HCT116 (cell line): ENCODE results near the gene RBL1. TPM values are rescaled to one million over a fixed set of nuclear protein-coding genes. Genes with fewer than 3 reads are reported as not detected.
"Not testable (repeated sequence)": the region's sequence is repeated elsewhere in the genome, so short reads cannot be mapped to it uniquely, and the experiment has no call there.

Source experiments
- ATAC-seq: fragments of 200-7000 bp; cut with Tn5 transposase; 2 replicates; pipeline ENCODE4 v1.9.1; 2020; ENCODE audit warnings: mild to moderate bottlenecking, moderate library complexity
- BruUV-seq: library from RNA; stranded (reverse); fragments of 400-500 nt; replicated peaks from 2 replicates; lab custom pipeline; 2021; lab: Mats Ljungman, UMichigan
- CTCF ChIA-PET: fragments of 300-600 bp; sonication (Branson Sonifier 250); formaldehyde crosslinking; loops from one replicate; lab custom pipeline; 2021; ENCODE audit warnings: antibody characterized with exemption; lab: Charles Lee
- POLR2A ChIA-PET: fragments of 300-600, 350-600 bp; sonication (Branson Sonifier 250); formaldehyde crosslinking; loops from one replicate; lab custom pipeline; 2021; ENCODE audit warnings: antibody characterized with exemption; lab: Charles Lee
- RAD21 ChIA-PET, 2 experiments: fragments of 300-600 bp; sonication (Branson Sonifier 250); formaldehyde crosslinking; loops; one replicate each; lab custom pipeline; 2023; ENCODE audit warnings: low total read pairs in 2 of 2; ENCODE audit not compliant: uncharacterized antibody in 2 of 2, unreplicated experiment in 2 of 2, low non-redundant PET in 1 of 2; lab: Charles Lee
- DNase-seq: peaks from one replicate; pipeline ENCODE4 v3.0.0-alpha.2; 2010; ENCODE audit warnings: low read depth, low spot score
- H2AFZ ChIP-seq: fragments of 200-600 bp; shearing (Covaris generic), sonication (generic); 2 replicates; pipeline ENCODE4 v1.6.1; 2017; ENCODE audit warnings: low read depth, mixed run types, mixed read lengths, antibody characterized with exemption, low read length; ENCODE audit not compliant: poor library complexity, severe bottlenecking
- H3K27ac ChIP-seq: 2 replicates; pipeline ENCODE4 v1.5.1; 2012; ENCODE audit warnings: low read depth, low read length
- H3K27me3 ChIP-seq: fragments of 200-600 bp; sonication (generic); 2 replicates; pipeline ENCODE4 v1.6.1; 2016; ENCODE audit warnings: mixed run types, low read length, mixed read lengths; ENCODE audit not compliant: insufficient read depth
- H3K36me3 ChIP-seq, 2 experiments: fragments of 200-500 bp in 1 of 2; fragments of 200-600 bp in 1 of 2; sonication (Bioruptor generic) in 1 of 2; sonication (generic) in 1 of 2; 2 replicates each; pipeline versions ENCODE4 v1.5.1 to v1.6.1; 2014 to 2016; ENCODE audit warnings: low read length in 2 of 2, inconsistent platforms in 1 of 2, mixed read lengths in 1 of 2, mixed run types in 1 of 2; ENCODE audit not compliant: insufficient read depth in 2 of 2, control insufficient read depth in 1 of 2
- H3K4me1 ChIP-seq, 2 experiments: fragments of 200-600 bp in 1 of 2; sonication (generic) in 1 of 2; 2 replicates each; pipeline versions ENCODE4 v1.5.1 to v1.6.1; 2012 to 2017; ENCODE audit warnings: low read length in 2 of 2, inconsistent platforms in 1 of 2, mild to moderate bottlenecking in 1 of 2, mixed read lengths in 1 of 2, mixed run types in 1 of 2, moderate library complexity in 1 of 2; ENCODE audit not compliant: insufficient read depth in 2 of 2, control insufficient read depth in 1 of 2
- H3K4me2 ChIP-seq: fragments of 200-600 bp; sonication (generic); 2 replicates; pipeline ENCODE4 v1.6.1; 2017; ENCODE audit warnings: mixed run types, low read length, mixed read lengths
- H3K4me3 ChIP-seq, 2 experiments: fragments of 200-600 bp in 1 of 2; sonication (generic) in 1 of 2; replicated peaks in 1 of 2; 2 replicates each; pipeline ENCODE4 v1.5.1; 2011 to 2016; ENCODE audit warnings: low read length in 2 of 2, control low read depth in 1 of 2, low read depth in 1 of 2, mild to moderate bottlenecking in 1 of 2, mixed read lengths in 1 of 2, mixed run types in 1 of 2
- H3K79me2 ChIP-seq: fragments of 200-600 bp; sonication (generic); 2 replicates; pipeline ENCODE4 v1.6.1; 2017; ENCODE audit warnings: mild to moderate bottlenecking, mixed run types, low read length, moderate library complexity, mixed read lengths; ENCODE audit not compliant: insufficient read depth
- H3K9ac ChIP-seq: fragments of 200-600 bp; sonication (generic); 2 replicates; pipeline ENCODE4 v1.6.1; 2016; ENCODE audit warnings: low read length, mixed read lengths
- H3K9me2 ChIP-seq: fragments of 200-600 bp; sonication (generic), shearing (Covaris generic); 2 replicates; pipeline ENCODE4 v1.6.1; 2017; ENCODE audit warnings: mixed run types, mild to moderate bottlenecking, moderate library complexity; ENCODE audit not compliant: insufficient read depth
- H3K9me3 ChIP-seq, 2 experiments: fragments of 200-500 bp in 1 of 2; fragments of 200-600 bp in 1 of 2; sonication (Bioruptor generic) in 1 of 2; sonication (generic) in 1 of 2; 2 replicates each; pipeline ENCODE4 v1.6.1; 2014 to 2017; ENCODE audit warnings: low read length in 2 of 2, mixed read lengths in 2 of 2, inconsistent platforms in 1 of 2, low read depth in 1 of 2, mild to moderate bottlenecking in 1 of 2, mixed run types in 1 of 2, moderate library complexity in 1 of 2; ENCODE audit not compliant: control insufficient read depth in 1 of 2, insufficient read depth in 1 of 2
- H4K20me1 ChIP-seq: fragments of 200-600 bp; sonication (generic), shearing (Covaris generic); 2 replicates; pipeline ENCODE4 v1.6.1; 2017; ENCODE audit warnings: mixed run types, mild to moderate bottlenecking, moderate library complexity; ENCODE audit not compliant: insufficient read depth
- CTCF ChIP-seq, 3 experiments: fragments of 200-600 bp in 1 of 3; sonication (generic) in 1 of 3; IDR thresholded peaks in 2 of 3; conservative IDR thresholded peaks in 1 of 3; 2 replicates each; pipeline ENCODE4 v1.5.1; 2012 to 2017; ENCODE audit warnings: low read depth in 2 of 3, low read length in 2 of 3, antibody characterized with exemption in 1 of 3, borderline replicate concordance in 1 of 3, control low read depth in 1 of 3, mild to moderate bottlenecking in 1 of 3, mixed read lengths in 1 of 3, mixed run types in 1 of 3, moderate library complexity in 1 of 3; ENCODE audit not compliant: insufficient read depth in 1 of 3
- RAD21 ChIP-seq: IDR thresholded peaks from 2 replicates; pipeline ENCODE4 v1.6.1; 2012; ENCODE audit warnings: low read depth, mild to moderate bottlenecking
- intact Hi-C: fragments of 100-400 bp; cut with micrococcal nuclease; formaldehyde crosslinking; loops from 2 replicates; pipeline ENCODE4 v1.10.0; 2022
- total RNA-seq: library from RNA; stranded (reverse); gene quantifications from one replicate; pipeline ENCODE4 v1.2.1, GENCODE V29; 2021; ENCODE audit not compliant: unreplicated experiment
- TF ChIP-seq, protein P1 (sequence below): IDR thresholded peaks from 2 replicates; pipeline ENCODE4 v1.6.1; 2012

The RBL1 gene
- total RNA-seq, 1 experiment from 2014 or later = 16.9 TPM

- H3K36me3 ChIP-seq = peaks cover 3 to 11% of the 10 kb centered on the region in 2 experiments; a peak in 3 of 4 replicates
- H3K4me2 ChIP-seq = no peak overlapping the region
- intact Hi-C loops = no loop called here
- no peak overlapping the region for H2AFZ ChIP-seq
- no peaks in the 10 kb centered on the region for H3K9me3 ChIP-seq
- DNase-seq = no peak
- H4K20me1 ChIP-seq = no peaks in the 10 kb centered on the region
- H3K27me3 ChIP-seq = no peaks in the 10 kb centered on the region
- no peak overlapping the region for H3K4me3 ChIP-seq
- CTCF ChIA-PET = interaction anchor here (0.6 to 1.7 kb wide), 3 partner anchors 10 to 184 kb away, joined by 3 to 5 read pairs (median 5); partner anchors contain the start of gene RPN2
- no peak overlapping the region for H3K9ac ChIP-seq
- POLR2A ChIA-PET = no interaction called here
- TF ChIP-seq CTCF (IDR thresholded peaks at IDR 0.05 in 2 of 3, conservative IDR thresholded peaks at IDR 0.05 in 1 of 3; ENCODE audit: borderline replicate concordance in 1 of 3, insufficient read depth in 1 of 3, low read depth in 2 of 3, low read length in 2 of 3) = peak in 1 of 3 experiments; percentile 26; a peak in 1 of 6 replicates
- peak; percentile 34; the same call in 1 of the 2 replicates for TF ChIP-seq RAD21
- TF ChIP-seq, protein P1, sequence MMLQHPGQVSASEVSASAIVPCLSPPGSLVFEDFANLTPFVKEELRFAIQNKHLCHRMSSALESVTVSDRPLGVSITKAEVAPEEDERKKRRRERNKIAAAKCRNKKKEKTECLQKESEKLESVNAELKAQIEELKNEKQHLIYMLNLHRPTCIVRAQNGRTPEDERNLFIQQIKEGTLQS = no peak
- TF ChIP-seq, all 23 proteins: peak for 2
- peak; percentile 69 for ATAC-seq
- Histone ChIP-seq H3K27ac (no peak overlapping the region), H3K79me2 (no peaks in the 10 kb centered on the region), H3K9me2 (no peaks in the 10 kb centered on the region), H3K4me1 (no peaks in the 10 kb centered on the region)
- BruUV-seq = no TSS peak
- RAD21 ChIA-PET = no interaction called here
Observed at GRCh38 chr20:37007898-37008649, 87.7 kb downstream of the RBL1 start.

DNA sequence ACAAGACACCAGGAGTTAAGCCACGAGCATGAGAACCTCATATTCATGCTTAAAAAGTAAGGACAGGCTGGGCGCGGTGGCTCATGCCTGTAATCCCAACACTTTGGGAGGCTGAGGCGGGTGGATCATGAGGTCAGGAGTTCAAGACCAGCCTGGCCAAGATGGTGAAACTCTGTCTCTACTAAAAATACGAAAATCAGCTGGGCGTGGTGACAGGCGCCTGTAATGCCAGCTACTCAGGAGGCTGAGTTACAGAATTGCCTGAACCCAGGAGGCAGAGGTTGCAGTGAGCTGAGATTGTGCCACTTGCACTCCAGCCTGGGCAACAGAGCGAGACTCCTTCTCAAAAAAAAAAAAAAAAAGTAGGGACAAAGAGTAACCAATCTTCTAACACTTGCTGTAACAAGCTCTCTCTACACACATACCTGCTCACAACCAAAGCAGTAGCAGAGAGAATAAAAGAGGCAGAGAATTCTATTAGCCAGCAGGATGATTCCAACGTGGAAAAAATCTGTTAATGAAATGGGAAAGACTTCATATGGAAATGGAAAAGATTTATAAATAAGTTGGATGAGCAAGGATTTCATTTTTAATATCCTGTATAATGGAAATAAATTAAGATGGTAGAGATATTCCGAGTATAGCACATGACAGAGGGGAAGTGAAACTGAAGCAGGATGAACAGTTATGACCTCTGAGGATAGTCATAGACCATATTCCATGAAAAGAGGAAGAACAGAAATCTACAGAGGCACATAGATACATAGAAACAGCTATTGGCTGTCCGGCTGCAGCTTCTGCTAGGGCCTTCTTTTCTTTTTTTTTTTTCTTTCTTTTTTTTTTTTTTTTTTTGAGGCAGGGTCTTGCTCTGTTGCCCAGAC lies 90.5 kb downstream of the RBL1 start:
- H3K27me3 ChIP-seq, H3K4me1 ChIP-seq, DNase-seq, H2AFZ ChIP-seq, H3K9me3 ChIP-seq, intact Hi-C loops, H4K20me1 ChIP-seq, H3K4me3 ChIP-seq, H3K4me2 ChIP-seq, ATAC-seq, CTCF ChIA-PET, H3K79me2 ChIP-seq, POLR2A ChIA-PET, RAD21 ChIA-PET, H3K9ac ChIP-seq, H3K9me2 ChIP-seq, H3K27ac ChIP-seq, BruUV-seq: not testable (repeated sequence)
- peaks cover 4 to 11% of the 10 kb centered on the region in 2 experiments; a peak in 3 of 4 replicates for H3K36me3 ChIP-seq

- RAD21 ChIA-PET, CTCF ChIA-PET, POLR2A ChIA-PET: not testable (repeated sequence)
Observed at GRCh38 chr20:37001634-37002033, 94.2 kb downstream of the RBL1 start.

More at GRCh38 chr20:37001634-37002033, 94.2 kb downstream of the RBL1 start:
- H3K4me2 ChIP-seq, H3K36me3 ChIP-seq, BruUV-seq, H4K20me1 ChIP-seq, ATAC-seq, intact Hi-C loops, H3K4me1 ChIP-seq, H3K27me3 ChIP-seq, H2AFZ ChIP-seq, H3K9me3 ChIP-seq, H3K9ac ChIP-seq, H3K4me3 ChIP-seq, H3K9me2 ChIP-seq, DNase-seq, H3K79me2 ChIP-seq, H3K27ac ChIP-seq: not testable (repeated sequence)
